Measurements from ENCODE around the gene UTP20. TPM values are rescaled to one million over a fixed set of nuclear protein-coding genes. Genes with fewer than 3 reads are reported as not detected.

UTP20 gene
- total and polyA plus RNA-seq, 2 donors (not counting 1 experiment from before 2014, with no cell fraction given) = 3.0 to 19.7 TPM

- no peak overlapping the region for H2AFZ ChIP-seq (ENCODE audit: insufficient read depth, low read depth, low read length, poor library complexity, severe bottlenecking)
- H3K4me3 Mint-ChIP-seq = no peak overlapping the region
- no peak overlapping the region for H3K9ac ChIP-seq (ENCODE audit: low read length)
- TF ChIP-seq EZH2 (IDR thresholded peaks at IDR 0.05; ENCODE audit: borderline replicate concordance, insufficient read depth, low read depth, low read length, poor library complexity, severe bottlenecking) = no peak
- TF ChIP-seq, protein P1, sequence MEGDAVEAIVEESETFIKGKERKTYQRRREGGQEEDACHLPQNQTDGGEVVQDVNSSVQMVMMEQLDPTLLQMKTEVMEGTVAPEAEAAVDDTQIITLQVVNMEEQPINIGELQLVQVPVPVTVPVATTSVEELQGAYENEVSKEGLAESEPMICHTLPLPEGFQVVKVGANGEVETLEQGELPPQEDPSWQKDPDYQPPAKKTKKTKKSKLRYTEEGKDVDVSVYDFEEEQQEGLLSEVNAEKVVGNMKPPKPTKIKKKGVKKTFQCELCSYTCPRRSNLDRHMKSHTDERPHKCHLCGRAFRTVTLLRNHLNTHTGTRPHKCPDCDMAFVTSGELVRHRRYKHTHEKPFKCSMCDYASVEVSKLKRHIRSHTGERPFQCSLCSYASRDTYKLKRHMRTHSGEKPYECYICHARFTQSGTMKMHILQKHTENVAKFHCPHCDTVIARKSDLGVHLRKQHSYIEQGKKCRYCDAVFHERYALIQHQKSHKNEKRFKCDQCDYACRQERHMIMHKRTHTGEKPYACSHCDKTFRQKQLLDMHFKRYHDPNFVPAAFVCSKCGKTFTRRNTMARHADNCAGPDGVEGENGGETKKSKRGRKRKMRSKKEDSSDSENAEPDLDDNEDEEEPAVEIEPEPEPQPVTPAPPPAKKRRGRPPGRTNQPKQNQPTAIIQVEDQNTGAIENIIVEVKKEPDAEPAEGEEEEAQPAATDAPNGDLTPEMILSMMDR (IDR thresholded peaks at IDR 0.05) = no peak
- H3K4me2 ChIP-seq (replicated peaks; ENCODE audit: low read depth, low read length, poor library complexity, severe bottlenecking) = no peak overlapping the region
- POLR2A ChIA-PET = no interaction called here
- H3K27ac ChIP-seq (ENCODE audit: low read length in 2 of 2) = no peak overlapping the region
- no peaks in the 10 kb centered on the region for H3K79me2 ChIP-seq (ENCODE audit: control insufficient read depth, insufficient read depth, low read length)
- H3K36me3 ChIP-seq (replicated peaks in 1 of 2; ENCODE audit: control extremely low read depth in 1 of 2, control insufficient read depth in 1 of 2, extremely low read depth in 1 of 2, insufficient read depth in 2 of 2, low read length in 1 of 2) = peaks cover 0 to 59% of the 10 kb centered on the region in 2 experiments
- ATAC-seq (ENCODE audit: low read depth) (no peak), DNase-seq (no peak)
- H3K4me1 ChIP-seq (ENCODE audit: control insufficient read depth in 2 of 2, insufficient read depth in 2 of 2, low read length in 2 of 2) = no peaks in the 10 kb centered on the region
- no peaks in the 10 kb centered on the region for H3K4me1 Mint-ChIP-seq
- H3K9me3 ChIP-seq (ENCODE audit: control extremely low read depth in 1 of 3, control insufficient read depth in 2 of 3, insufficient read depth in 1 of 3, low read length in 2 of 3) = no peaks in the 10 kb centered on the region
- no peaks in the 10 kb centered on the region for H3K27me3 ChIP-seq (replicated peaks in 1 of 4; ENCODE audit: control extremely low read depth in 1 of 4, control insufficient read depth in 3 of 4, insufficient read depth in 4 of 4, low read length in 3 of 4)
- WGBS (ENCODE audit: insufficient coverage) = no CpG with 5 or more reads among the region's 2 CpGs
- no peak overlapping the region for H3K4me3 ChIP-seq (ENCODE audit: control extremely low read depth in 1 of 5, extremely low read depth in 1 of 5, insufficient read depth in 1 of 5, low read depth in 2 of 5, low read length in 4 of 5)
- H3K9me3 Mint-ChIP-seq (ENCODE audit: insufficient read depth) = no peaks in the 10 kb centered on the region
- no peaks in the 10 kb centered on the region for H4K20me1 ChIP-seq (ENCODE audit: control insufficient read depth, insufficient read depth, low read length, poor library complexity, severe bottlenecking)
- CTCF ChIA-PET = no interaction called here
- H3K27ac Mint-ChIP-seq = no peak overlapping the region
- H3K27me3 Mint-ChIP-seq = no peaks in the 10 kb centered on the region
- intact Hi-C loops (cut with micrococcal nuclease) = no loop called here
These were observed 19.4 kb downstream of the UTP20 start for GRCh38 chr12:101299346-101299745.

GRCh38 chr12:101299931-101300330 is 20.0 kb downstream of the UTP20 start:
- TF ChIP-seq EZH2 (IDR thresholded peaks at IDR 0.05; ENCODE audit: borderline replicate concordance, insufficient read depth, low read depth, low read length, poor library complexity, severe bottlenecking) = no peak
- TF ChIP-seq, protein P1 (IDR thresholded peaks at IDR 0.05) = no peak
- no peak for ATAC-seq (ENCODE audit: low read depth)
- no peaks in the 10 kb centered on the region for H3K4me1 ChIP-seq (ENCODE audit: control insufficient read depth in 2 of 2, insufficient read depth in 2 of 2, low read length in 2 of 2)
- Mint-ChIP-seq H3K27ac (no peak overlapping the region), H3K4me3 (no peak overlapping the region), H3K27me3 (no peaks in the 10 kb centered on the region), H3K9me3 (ENCODE audit: insufficient read depth) (no peaks in the 10 kb centered on the region), H3K4me1 (no peaks in the 10 kb centered on the region)
- peaks cover 2 to 64% of the 10 kb centered on the region in 2 experiments for H3K36me3 ChIP-seq (replicated peaks in 1 of 2; ENCODE audit: control extremely low read depth in 1 of 2, control insufficient read depth in 1 of 2, extremely low read depth in 1 of 2, insufficient read depth in 2 of 2, low read length in 1 of 2)
- DNase-seq = no peak
- WGBS (ENCODE audit: insufficient coverage) = 100% methylated on average over 1 of the region's 3 CpGs
- H3K9ac ChIP-seq (ENCODE audit: low read length) = no peak overlapping the region
- intact Hi-C loops (cut with micrococcal nuclease) = no loop called here
- POLR2A ChIA-PET = no interaction called here
- no peaks in the 10 kb centered on the region for H4K20me1 ChIP-seq (ENCODE audit: control insufficient read depth, insufficient read depth, low read length, poor library complexity, severe bottlenecking)
- H3K27me3 ChIP-seq (replicated peaks in 1 of 4; ENCODE audit: control extremely low read depth in 1 of 4, control insufficient read depth in 3 of 4, insufficient read depth in 4 of 4, low read length in 3 of 4) = no peaks in the 10 kb centered on the region
- no peak overlapping the region for H3K4me3 ChIP-seq (ENCODE audit: control extremely low read depth in 1 of 5, extremely low read depth in 1 of 5, insufficient read depth in 1 of 5, low read depth in 2 of 5, low read length in 4 of 5)
- CTCF ChIA-PET = no interaction called here
- H2AFZ ChIP-seq (ENCODE audit: insufficient read depth, low read depth, low read length, poor library complexity, severe bottlenecking) = no peak overlapping the region
- H3K79me2 ChIP-seq (ENCODE audit: control insufficient read depth, insufficient read depth, low read length) = no peaks in the 10 kb centered on the region
- no peaks in the 10 kb centered on the region for H3K9me3 ChIP-seq (ENCODE audit: control extremely low read depth in 1 of 3, control insufficient read depth in 2 of 3, insufficient read depth in 1 of 3, low read length in 2 of 3)
- H3K4me2 ChIP-seq (replicated peaks; ENCODE audit: low read depth, low read length, poor library complexity, severe bottlenecking) = no peak overlapping the region
- H3K27ac ChIP-seq (ENCODE audit: low read length in 2 of 2) = no peak overlapping the region
